Daoy (cell line): ENCODE data around the gene VSX1. TPM values are rescaled to one million over a fixed set of nuclear protein-coding genes. Genes with fewer than 3 reads are reported as not detected.

Experiments
- DNase-seq: peaks from one replicate; pipeline ENCODE4 v3.0.0-alpha.2; 2015; ENCODE audit warnings: low read depth
- total RNA-seq: library from RNA; depleted of rRNA; stranded (reverse); fragments of >200 nt; shearing (Covaris generic); gene quantifications from 2 replicates; pipeline ENCODE4 v1.2.3, GENCODE V29; 2014; rRNA removed

VSX1 gene
- not detected in 2 replicates for total RNA-seq

DNA sequence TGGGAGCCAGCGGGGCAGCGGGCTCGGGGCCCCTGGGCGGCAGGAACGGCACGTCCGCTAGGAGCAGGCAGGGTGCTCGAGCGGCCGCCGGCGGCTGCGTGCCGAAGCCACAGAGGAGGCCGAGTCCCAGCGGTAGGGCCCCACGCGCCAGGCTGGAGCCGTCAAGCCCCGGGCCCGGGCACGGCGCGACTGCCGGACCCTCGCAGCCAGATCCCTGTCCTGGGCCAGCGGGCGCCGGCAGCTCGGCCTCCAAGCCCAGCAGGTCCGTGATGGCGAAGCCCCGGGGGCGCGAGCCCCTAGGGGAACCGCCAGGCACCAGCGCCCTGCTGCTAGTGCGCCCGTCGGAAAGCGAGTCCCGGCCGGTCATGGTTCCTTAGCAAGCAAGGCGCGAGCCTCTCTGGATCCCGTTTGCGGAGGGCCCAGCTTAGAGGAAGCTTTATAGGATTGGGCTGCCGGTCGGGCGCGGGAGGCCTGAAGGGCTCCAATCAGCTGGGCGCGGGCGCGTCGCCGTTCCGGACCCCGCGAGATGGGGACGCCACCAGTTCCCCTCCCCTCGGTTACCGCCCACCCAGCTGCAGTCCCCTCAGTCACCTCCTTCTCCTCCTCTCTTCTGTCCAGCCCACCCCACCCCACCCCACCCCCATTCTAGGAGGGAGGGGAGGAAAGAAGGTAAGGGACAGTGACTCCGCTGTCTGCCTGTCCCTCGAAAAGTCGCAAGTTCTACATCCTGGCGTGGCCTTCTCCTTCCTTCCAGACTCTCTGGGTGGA is at the start of gene VSX1:
VSX1 (minus strand) TSS at position 412 of the 768 bp plus-strand sequence; CDS start at position 367, 45 bp downstream.
- no peak for DNase-seq

DNA sequence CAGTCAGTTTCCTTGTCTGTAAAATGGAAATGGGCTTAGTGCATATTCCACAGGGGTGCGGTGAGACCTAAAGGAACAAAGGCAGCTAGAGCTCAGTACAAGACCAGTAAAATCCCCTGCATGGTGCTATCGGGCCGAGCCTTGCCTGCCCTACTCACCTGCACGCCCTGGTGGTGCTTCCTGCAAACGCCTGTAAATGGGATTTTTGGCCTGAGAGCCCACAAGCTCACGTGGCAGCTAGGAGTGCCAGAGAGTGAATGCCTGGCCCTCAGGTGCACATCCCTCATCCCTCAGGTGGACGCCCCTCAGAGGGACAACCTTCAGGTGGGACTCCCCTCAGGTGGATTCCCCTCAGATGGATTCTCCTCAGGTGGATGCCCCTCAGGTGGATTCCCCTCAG is 48.0 kb upstream of the VSX1 start:
- no peak for DNase-seq

DNA sequence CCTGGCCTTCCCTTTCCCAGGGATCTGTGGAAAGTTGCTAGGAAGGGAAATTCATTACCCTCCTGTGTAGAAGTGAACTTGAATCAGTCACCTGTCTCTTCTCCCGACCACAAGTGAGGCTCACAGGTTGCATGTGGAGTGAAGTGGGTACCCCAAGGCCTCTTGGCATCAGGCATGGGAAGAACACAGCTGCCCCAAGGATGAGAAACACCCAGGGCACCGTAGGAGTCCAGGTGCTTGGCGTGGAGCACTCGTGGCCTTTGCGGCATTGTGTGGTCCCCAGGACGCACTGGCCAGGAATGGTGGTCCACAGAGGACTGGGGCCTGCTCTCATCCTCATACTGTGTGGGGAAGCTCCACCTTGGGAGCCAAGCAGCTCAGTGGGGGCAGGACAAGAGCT is 47.5 kb upstream of the VSX1 start:
- no peak for DNase-seq

DNA sequence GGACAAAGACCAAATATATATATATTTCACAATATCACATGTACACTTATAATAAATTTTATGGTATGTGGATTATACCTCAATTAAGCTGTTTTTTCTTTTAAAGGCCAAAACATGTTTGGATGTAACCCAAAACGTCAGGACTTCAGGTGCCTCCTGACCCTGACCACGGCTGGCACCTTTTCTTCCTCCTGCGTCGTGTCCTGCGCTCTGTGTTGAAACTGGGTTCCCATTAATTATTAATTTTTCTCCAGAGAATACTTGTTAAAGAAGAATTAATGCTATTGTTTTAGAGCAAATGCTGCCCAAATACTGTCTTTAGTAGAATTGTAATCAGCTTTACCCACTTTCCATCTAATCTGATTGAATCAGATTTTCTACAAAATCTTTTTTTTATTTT is 46.7 kb upstream of the VSX1 start:
- DNase-seq, result no peak

DNA sequence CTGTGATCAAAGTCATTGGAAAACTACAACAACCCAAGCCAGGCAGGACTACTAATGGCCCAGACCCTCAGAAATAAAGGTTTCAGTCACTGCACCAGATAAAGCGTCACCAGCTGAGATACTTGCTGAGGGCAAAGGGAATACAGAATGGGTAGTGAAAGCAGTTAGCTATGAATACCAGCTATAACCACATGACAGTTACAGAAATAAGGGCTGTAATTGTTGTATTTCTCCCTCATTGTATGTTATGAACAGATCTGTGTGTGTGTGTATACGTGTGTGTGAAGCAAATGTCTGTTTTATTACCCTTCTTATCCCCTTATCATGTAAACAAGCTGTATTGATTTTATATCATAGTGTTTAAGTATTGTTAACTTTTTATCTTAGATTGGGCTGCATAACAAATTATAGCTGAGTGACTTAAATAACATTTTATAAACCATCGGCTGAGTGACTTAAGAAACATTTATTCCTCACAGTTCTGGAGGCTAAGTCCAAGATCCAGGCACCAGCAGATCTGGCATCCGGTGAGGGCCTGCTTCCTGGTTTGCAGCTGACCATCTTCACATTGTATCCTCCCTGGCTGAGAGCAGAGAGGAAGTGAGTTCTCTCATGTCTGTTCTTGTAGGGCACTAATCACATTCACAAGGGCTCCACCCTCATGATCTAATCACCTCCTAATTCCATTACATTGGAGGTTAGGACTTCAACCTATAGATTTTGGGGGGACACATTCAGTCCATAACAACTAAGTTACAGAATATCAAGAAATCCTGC is 46.0 kb upstream of the VSX1 start:
- DNase-seq, result no peak

DNA sequence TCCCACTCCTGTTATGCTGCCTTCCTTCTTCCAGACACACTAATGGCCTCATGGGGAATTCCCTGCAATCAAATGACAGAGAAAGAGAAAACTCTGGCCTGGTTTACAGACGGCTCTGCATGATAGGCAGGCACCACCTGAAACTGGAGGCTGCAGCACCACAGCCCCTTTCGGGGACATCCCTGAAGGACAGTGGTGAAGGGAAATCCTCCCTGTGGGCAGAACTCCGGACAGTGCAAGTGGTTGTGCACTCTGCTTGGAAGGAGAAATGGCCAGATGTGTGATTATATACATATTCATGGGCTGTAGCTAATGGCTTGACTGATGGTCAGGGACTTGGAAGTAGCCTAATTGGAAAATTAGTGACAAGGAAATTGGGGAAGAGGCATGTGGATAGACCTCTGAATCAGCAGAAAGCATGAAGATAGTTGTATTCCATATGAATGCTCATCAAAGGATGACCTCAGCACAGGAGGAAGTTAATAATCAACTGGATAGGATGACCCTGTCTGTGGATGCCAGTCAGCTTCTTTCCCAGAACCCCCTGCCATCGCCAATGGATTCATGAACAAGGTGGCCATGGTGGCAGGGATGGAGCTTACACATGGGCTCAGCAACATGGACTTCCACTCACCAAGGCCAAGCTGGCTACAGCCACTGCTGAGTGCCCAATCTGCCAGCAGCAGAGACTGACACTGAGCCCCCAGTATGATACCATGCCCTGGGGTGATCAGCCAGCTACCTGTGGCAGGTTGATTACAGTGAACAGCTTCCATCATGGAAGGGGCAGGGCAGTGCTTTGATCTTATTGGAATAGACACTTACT is 44.5 kb upstream of the VSX1 start:
- no peak for DNase-seq

DNA sequence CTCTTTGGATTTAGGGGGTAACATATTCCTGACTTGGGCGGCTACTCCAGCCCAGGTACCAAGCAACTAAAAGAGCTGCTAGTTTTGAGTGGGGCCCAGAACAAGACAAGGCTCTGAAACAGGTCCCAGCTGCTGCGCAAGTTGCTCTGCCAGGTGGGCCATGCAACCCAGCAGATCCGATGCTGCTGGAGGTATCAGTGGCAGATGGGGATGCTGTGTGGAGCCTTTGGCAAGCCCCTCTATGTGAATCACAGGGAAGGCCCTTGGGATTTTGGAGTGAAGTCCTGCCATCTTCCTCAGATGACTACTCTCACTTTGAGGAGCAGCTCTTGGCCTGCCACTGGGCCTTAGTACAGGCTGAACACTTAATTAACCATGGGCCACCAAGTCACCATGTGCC is 43.7 kb upstream of the VSX1 start:
- no peak for DNase-seq

DNA sequence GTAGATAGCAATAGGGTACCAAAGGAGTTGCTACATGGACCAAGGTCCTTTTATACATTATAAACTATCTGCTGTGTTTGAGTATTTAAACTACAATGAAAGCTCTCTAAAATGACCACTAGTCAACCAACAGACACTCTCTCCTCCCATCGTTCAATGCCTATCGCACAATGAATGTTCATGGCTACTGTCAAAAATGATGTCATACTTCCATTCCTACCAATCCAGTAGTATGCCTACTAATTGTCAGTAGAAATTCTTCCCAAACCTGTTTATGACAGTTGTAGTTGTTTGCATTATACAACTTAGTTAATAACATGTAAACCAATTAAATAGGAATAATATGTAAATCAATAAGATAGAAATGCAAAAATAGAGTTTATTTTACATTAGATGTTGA is 39.0 kb upstream of the VSX1 start:
- no peak for DNase-seq

DNA sequence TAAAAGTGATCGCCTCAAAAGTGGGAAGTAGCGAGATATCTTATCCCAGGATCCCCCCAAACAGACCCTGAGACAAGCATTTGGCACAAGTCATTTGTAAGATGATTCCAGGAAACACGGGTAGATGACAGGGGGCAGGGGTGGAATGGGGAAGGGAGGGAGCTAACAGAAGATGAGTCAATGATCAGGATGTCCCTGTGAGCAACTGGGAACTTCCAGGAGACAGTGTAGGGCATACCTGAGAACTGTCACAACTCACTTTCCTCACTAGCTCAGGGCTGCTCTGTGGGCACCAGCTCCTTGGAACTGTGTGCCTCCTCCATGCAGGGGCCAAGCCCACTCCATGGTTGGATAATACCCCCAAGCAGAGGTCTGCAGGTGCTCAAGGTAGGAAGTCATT is 38.5 kb upstream of the VSX1 start:
- DNase-seq, result no peak

DNA sequence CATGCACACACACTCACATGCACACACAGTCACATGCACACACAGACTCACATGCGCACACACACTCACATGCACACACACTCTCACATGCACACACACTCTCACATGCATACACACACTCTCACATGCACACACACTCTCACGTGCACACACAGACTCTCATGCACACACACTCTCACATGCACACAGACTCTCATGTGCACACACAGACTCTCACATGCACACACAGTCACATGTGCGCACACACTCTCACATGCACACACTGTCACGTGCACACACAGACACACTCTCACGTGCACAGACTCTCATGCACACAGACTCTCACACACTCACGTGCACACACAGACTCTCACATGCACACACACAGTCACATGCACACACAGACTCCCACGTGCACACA is 36.6 kb upstream of the VSX1 start:
- DNase-seq, result no peak

DNA sequence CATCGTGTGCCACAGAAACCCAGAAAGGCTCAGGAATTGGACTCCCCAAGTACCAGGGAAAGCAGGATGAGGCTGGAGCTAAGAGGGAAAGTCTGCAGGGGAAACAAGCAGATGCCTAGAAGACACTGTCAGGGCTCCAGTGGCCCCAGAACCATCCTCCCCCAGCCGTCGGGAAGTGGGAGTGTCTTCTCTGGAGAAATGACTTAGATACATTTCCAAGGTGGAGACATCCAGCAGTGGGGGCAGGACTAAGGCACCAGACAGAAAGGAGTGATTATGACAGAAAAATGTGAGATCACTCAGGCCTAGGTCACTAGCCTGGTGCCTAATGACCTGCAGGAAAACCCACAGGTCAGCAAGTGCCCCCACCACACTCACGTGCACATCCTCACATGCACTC is 36.0 kb upstream of the VSX1 start:
- DNase-seq, result no peak

DNA sequence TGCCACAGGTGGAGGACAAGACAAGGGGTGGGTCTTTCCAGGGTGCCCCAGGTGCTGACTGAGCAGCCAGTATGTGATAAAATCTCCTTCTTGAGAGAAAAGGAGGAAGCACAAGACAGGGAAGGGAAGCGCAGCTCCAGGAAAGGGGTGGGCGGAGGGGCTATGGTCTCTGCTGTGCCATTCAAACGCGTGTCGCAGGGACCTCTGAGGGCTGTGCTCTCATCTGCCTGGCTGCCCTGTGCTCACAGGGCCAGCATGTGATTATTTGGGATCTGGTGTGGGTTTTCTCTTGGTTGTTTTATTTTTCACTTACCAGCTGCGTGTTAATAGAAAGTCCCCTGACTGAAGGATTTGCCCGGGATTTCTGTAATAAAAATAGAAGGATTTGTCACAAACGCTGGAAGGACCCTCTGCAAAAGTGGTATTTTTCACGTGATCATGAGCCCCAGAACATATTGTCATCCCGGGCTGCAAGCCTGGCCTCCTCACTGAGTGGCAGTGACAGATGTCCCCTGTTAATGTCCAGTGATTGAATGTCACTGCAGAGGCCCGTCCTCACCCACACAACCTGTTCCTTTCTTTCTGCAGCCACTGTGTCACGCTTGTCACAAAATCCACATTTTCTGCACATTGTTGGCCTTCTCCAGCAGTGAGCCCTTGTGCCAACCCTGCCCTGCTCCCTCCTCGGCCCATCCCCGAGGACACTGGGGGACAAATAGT is 35.0 kb upstream of the VSX1 start:
- no peak for DNase-seq

DNA sequence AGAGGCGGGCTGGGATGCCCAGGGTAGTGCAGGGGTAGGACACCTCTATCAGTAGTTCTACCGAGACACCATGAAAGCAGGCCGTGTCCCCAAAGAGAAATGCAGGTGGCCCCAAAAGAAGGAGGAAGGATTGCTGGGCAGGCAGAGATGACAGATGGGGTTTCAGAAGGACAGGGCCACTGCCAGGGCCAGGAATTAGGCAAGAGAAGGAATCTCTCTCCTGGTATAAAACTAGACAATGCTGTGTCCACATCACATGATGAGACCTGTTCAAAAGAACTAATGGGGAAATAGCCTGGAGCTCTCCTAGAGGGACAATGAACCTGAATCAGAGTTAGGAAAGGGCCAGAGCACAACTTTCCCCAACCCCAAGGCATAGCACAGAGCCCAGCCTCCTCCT is 21.6 kb upstream of the VSX1 start:
- no peak for DNase-seq

DNA sequence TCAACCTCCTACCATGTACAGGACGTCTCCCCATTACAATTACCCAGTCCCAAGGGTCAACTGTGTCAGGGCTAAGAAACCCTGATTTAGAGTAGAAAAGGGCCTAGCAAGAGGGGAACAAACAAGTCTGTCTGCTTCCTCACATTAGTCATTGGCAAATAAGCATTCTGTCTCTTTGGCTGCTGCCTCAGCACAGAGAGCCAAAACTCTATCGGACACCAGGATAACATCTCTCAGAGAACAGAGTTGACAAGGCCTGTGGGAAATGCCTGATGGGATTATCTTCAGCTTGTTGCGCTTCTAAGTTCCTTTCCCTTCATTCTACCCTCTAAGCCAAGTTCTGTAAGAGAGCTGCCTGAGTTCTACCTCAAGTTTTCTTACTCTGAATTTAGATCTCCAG is 19.0 kb upstream of the VSX1 start:
- DNase-seq, result no peak

DNA sequence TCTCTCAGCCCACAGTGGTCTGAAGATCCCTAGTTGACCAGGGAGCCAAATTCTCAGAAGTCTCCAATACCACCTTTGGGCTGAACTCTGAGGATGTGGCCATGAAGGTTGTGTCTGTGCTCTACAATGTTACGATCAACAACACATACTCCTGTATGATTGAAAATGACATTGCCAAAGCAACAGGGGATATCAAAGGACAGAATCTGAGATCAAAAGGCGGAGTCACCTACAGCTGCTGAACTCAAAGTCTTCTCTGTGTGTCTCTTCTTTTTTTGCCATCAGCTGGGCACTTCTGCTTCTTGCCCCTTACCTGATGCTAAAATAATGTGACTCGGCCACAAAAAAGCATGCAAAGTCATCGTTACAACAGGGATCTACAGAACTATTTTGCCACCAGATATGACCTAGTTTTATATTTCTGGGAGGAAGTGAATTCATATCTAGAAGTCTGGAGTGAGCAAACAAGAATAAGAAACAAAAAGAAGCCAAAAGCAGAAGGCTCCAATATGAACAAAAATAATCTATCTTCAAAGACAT is 17.7 kb upstream of the VSX1 start:
- DNase-seq, result no peak

DNA sequence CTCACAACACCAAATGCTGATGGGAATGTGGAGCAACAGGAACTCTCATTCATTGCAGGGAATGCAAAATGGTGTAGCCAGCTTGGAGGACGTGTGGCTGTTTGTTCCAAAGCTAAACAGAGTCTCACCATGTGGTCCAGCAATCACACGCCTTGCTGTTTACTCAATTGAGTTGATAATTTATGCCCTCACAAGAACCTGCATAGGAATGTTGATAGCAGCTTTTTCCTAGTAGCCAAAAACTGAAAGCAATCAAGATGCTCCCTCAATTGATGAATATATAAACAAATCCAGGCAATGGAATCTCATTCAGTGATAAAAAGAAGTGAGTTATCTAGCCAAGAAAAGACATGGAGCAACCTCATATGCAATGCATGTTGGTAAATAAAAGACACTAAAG is 15.6 kb upstream of the VSX1 start:
- no peak for DNase-seq

DNA sequence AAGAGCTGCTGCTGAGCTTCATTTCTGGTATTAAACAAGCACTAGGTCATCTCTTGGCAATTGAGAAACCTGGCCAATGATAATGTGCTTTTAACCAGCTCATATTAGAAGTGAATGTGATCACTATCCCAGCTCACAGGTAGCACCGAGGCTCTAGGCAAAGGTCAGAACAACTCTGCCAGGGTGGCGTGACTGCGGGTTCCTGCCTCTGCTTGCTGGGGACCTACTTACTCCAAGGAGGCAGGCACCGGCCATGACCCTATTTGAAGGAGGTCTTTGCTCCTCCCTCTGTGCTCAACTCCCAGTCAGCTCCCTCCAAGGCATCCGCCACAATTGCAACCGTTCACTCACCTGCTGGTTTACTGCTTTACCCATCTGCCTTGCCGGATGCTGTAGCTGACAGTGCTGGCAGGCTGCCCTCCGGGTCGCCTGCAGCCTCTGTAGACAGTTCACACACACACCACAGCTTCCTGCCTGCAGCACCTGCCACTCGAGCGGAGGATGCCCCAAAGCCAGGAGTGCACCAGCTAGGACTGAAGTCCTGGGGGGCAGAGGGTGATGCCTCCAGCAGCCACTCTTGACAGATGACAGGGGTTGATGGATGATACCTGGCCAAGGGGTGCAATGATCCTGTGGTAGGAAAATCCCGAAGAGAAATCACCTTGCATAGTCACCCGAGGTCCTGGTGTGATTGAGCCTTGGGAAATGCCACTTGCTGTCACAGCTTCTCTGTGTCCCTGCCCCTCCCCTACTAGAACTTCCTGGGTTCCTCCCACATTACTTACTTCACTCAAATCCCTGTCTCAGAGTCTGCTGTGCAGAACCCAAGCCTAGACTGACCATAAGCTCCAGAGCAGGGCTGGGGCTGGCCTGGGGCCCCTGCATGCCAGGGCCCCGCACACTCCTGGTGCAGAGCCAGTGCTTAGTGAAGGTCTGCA is 8.8 kb upstream of the VSX1 start:
- DNase-seq, result no peak

DNA sequence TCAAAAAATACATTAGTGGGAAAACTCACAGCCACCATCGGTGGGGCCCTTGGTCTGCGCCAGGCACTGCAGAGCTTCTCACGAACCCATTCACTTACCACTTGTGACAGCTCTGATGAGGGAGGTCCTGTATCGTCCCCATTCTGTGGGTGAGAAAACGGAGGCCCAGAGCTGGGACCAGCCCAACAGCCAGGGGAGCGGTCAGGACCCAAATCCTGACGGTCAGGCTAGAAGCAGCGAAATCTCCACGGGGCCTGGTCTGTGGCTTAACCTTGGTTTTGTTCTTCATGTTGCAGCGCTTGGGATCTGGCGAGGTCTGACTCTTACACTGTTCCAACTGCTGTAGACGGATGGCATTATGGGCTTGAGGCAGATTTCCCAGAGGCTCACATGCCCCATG is 7.7 kb upstream of the VSX1 start:
- no peak for DNase-seq

DNA sequence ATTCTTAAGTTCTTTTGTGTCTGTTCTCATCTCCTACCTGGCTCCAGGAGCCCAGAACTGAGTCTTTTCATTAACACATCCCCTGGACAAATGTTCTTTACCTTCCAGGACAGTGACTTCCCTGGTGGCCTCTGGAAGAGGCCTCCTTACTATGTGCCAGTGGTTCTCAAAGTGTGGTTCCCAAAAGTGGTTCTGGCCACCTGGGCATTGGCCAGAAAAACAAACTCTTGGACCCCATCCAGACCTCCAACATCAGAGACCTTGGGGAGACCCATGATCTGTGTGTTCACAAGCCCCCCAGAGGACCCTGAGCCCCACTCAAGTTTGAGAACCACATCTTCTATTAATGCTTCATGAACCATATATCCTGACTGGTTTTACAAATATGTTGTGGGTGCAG is 7.2 kb upstream of the VSX1 start:
- no peak for DNase-seq

DNA sequence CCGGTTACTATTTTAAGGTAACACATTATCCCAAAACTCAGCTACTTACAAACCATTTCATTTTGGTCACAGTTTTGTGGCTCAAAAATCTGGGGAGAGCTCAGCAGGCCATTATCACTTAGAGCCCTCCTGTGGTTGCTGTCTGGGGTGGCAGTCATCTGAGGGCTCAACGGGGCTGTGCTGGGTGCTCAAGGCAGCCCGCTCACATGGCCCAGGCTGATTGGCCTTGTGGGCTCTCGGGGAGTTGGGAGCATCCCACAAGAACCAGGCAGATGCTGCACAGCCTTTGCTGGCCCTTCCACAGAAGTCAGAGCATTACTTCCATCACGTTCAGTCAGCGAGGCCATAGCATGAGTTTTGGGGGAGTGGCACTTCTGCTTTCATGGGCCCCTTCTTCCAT is 6.3 kb upstream of the VSX1 start:
- no peak for DNase-seq
